Activated naive CD8-positive, alpha-beta T cell treated with anti-CD3 and anti-CD28 coated beads for 36 hours (primary cell): Measurements from ENCODE around the gene LAMTOR4. TPM values are rescaled to one million over a fixed set of nuclear protein-coding genes. Genes with fewer than 3 reads are reported as not detected.
"Not testable (repeated sequence)": the region's sequence is repeated elsewhere in the genome, so short reads cannot be mapped to it uniquely, and the experiment has no call there.

ENCODE experiments used
- DNase-seq: peaks from one replicate; pipeline ENCODE4 v3.0.0; 2021
- H3K27ac Mint-ChIP-seq: one replicate; pipeline ENCODE4 v1.8.0; 2022; ENCODE audit warnings: mild to moderate bottlenecking, moderate library complexity, mixed read lengths
- H3K27me3 Mint-ChIP-seq: one replicate; pipeline ENCODE4 v1.8.0; 2022; ENCODE audit warnings: mild to moderate bottlenecking, mixed read lengths
- H3K36me3 Mint-ChIP-seq: one replicate; pipeline ENCODE4 v1.8.0; 2021; ENCODE audit warnings: mild to moderate bottlenecking, mixed read lengths
- H3K4me1 Mint-ChIP-seq: one replicate; pipeline ENCODE4 v1.8.0; 2021; ENCODE audit warnings: mixed read lengths
- H3K4me3 Mint-ChIP-seq: one replicate; pipeline ENCODE4 v1.8.0; 2022; ENCODE audit warnings: mild to moderate bottlenecking, moderate library complexity, mixed read lengths
- H3K9me3 Mint-ChIP-seq: one replicate; pipeline ENCODE4 v1.8.0; 2022; ENCODE audit warnings: mixed read lengths
- total RNA-seq, 2 experiments: library from RNA; stranded (reverse); gene quantifications; one replicate each; pipeline ENCODE4 v1.2.3, GENCODE V29; 2021

Gene LAMTOR4
- total RNA-seq, 2 experiments from 2014 or later = 101 to 104 TPM

GRCh38 chr7:100130608-100131453, 17.9 kb upstream of the LAMTOR4 start:
- Mint-ChIP-seq H3K27me3 (no peaks in the 10 kb centered on the region), H3K4me1 (peaks cover 18% of the 10 kb centered on the region), H3K9me3 (no peaks in the 10 kb centered on the region), H3K4me3 (peak overlapping the region; percentile 22), H3K36me3 (no peaks in the 10 kb centered on the region), H3K27ac (no peak overlapping the region)
- peak; percentile 77 for DNase-seq

- Mint-ChIP-seq H3K9me3 (no peaks in the 10 kb centered on the region), H3K27me3 (no peaks in the 10 kb centered on the region), H3K36me3 (no peaks in the 10 kb centered on the region), H3K4me3 (no peak overlapping the region), H3K4me1 (peaks cover 13% of the 10 kb centered on the region), H3K27ac (no peak overlapping the region)
- DNase-seq = no peak
Measured at GRCh38 chr7:100132126-100132525, 16.6 kb upstream of the LAMTOR4 start.

- Mint-ChIP-seq H3K9me3 (no peaks in the 10 kb centered on the region), H3K27ac (no peak overlapping the region), H3K4me3 (no peak overlapping the region), H3K36me3 (no peaks in the 10 kb centered on the region), H3K4me1 (peaks cover 15% of the 10 kb centered on the region), H3K27me3 (no peaks in the 10 kb centered on the region)
- DNase-seq = peak; percentile 63
Measured at GRCh38 chr7:100132697-100133151, 16.0 kb upstream of the LAMTOR4 start.

GRCh38 chr7:100137851-100138760, 10.6 kb upstream of the LAMTOR4 start:
- H3K9me3 Mint-ChIP-seq = no peaks in the 10 kb centered on the region
- DNase-seq = no peak
- H3K4me3 Mint-ChIP-seq = no peak overlapping the region
- no peaks in the 10 kb centered on the region for H3K27me3 Mint-ChIP-seq
- no peak overlapping the region for H3K27ac Mint-ChIP-seq
- H3K4me1 Mint-ChIP-seq = peaks cover 16% of the 10 kb centered on the region
- no peaks in the 10 kb centered on the region for H3K36me3 Mint-ChIP-seq

GRCh38 chr7:100141555-100141949, 7.2 kb upstream of the LAMTOR4 start:
- no peak for DNase-seq
- Mint-ChIP-seq H3K4me3 (no peak overlapping the region), H3K27me3 (no peaks in the 10 kb centered on the region), H3K4me1 (peaks cover 16% of the 10 kb centered on the region), H3K36me3 (no peaks in the 10 kb centered on the region), H3K9me3 (no peaks in the 10 kb centered on the region), H3K27ac (no peak overlapping the region)

GRCh38 chr7:100142461-100142860, 6.3 kb upstream of the LAMTOR4 start:
- no peak for DNase-seq
- H3K36me3 Mint-ChIP-seq = no peaks in the 10 kb centered on the region
- no peaks in the 10 kb centered on the region for H3K9me3 Mint-ChIP-seq
- no peaks in the 10 kb centered on the region for H3K27me3 Mint-ChIP-seq
- no peak overlapping the region for H3K27ac Mint-ChIP-seq
- no peak overlapping the region for H3K4me3 Mint-ChIP-seq
- peaks cover 16% of the 10 kb centered on the region for H3K4me1 Mint-ChIP-seq

- H3K27me3 Mint-ChIP-seq, H3K9me3 Mint-ChIP-seq, H3K36me3 Mint-ChIP-seq, H3K27ac Mint-ChIP-seq, DNase-seq, H3K4me3 Mint-ChIP-seq: not testable (repeated sequence)
- peaks cover 20% of the 10 kb centered on the region for H3K4me1 Mint-ChIP-seq
Measured at GRCh38 chr7:100146350-100146749, 2.4 kb upstream of the LAMTOR4 start.

- Mint-ChIP-seq H3K27ac (no peak overlapping the region), H3K4me3 (no peak overlapping the region), H3K4me1 (peaks cover 19% of the 10 kb centered on the region), H3K36me3 (peaks cover 17% of the 10 kb centered on the region), H3K9me3 (no peaks in the 10 kb centered on the region), H3K27me3 (no peaks in the 10 kb centered on the region)
- DNase-seq = no peak
Measured at GRCh38 chr7:100147278-100147677, 1.4 kb upstream of the LAMTOR4 start.

- H3K4me3 Mint-ChIP-seq = peak overlapping the region; percentile 99
- H3K36me3 Mint-ChIP-seq = peaks cover 21% of the 10 kb centered on the region
- no peaks in the 10 kb centered on the region for H3K27me3 Mint-ChIP-seq
- H3K9me3 Mint-ChIP-seq = no peaks in the 10 kb centered on the region
- H3K27ac Mint-ChIP-seq = peak overlapping the region; percentile 98
- peaks cover 23% of the 10 kb centered on the region for H3K4me1 Mint-ChIP-seq
- DNase-seq = no peak
Measured at GRCh38 chr7:100148225-100148558, 526 bp upstream of the LAMTOR4 start.

- DNase-seq = no peak
- no peaks in the 10 kb centered on the region for H3K27me3 Mint-ChIP-seq
- H3K27ac Mint-ChIP-seq = peak overlapping the region; percentile 52
- peaks cover 48% of the 10 kb centered on the region for H3K4me1 Mint-ChIP-seq
- no peak overlapping the region for H3K4me3 Mint-ChIP-seq
- H3K36me3 Mint-ChIP-seq = peaks cover 25% of the 10 kb centered on the region
- no peaks in the 10 kb centered on the region for H3K9me3 Mint-ChIP-seq
Measured at GRCh38 chr7:100152404-100152803, 3.7 kb downstream of the LAMTOR4 start.

- H3K4me1 Mint-ChIP-seq = peaks cover 52% of the 10 kb centered on the region
- H3K27me3 Mint-ChIP-seq = no peaks in the 10 kb centered on the region
- peaks cover 28% of the 10 kb centered on the region for H3K36me3 Mint-ChIP-seq
- H3K9me3 Mint-ChIP-seq = no peaks in the 10 kb centered on the region
- peak overlapping the region; percentile 52 for H3K27ac Mint-ChIP-seq
- DNase-seq = no peak
- no peak overlapping the region for H3K4me3 Mint-ChIP-seq
Measured at GRCh38 chr7:100152937-100153666, 4.4 kb downstream of the LAMTOR4 start.

GRCh38 chr7:100153708-100154535, 5.2 kb downstream of the LAMTOR4 start:
- Mint-ChIP-seq H3K9me3 (no peaks in the 10 kb centered on the region), H3K4me1 (peaks cover 46% of the 10 kb centered on the region), H3K36me3 (peaks cover 26% of the 10 kb centered on the region), H3K27me3 (no peaks in the 10 kb centered on the region), H3K27ac (peak overlapping the region; percentile 13), H3K4me3 (no peak overlapping the region)
- no peak for DNase-seq

GRCh38 chr7:100154651-100155491, 6.2 kb downstream of the LAMTOR4 start:
- no peak overlapping the region for H3K4me3 Mint-ChIP-seq
- H3K9me3 Mint-ChIP-seq = no peaks in the 10 kb centered on the region
- H3K27me3 Mint-ChIP-seq = no peaks in the 10 kb centered on the region
- no peak for DNase-seq
- peaks cover 52% of the 10 kb centered on the region for H3K4me1 Mint-ChIP-seq
- H3K36me3 Mint-ChIP-seq = peaks cover 26% of the 10 kb centered on the region
- no peak overlapping the region for H3K27ac Mint-ChIP-seq
